GM12873 (cell line): ENCODE results near the gene CTNNBL1.

Experiments
- CTCF ChIP-seq: IDR thresholded peaks from 2 replicates; pipeline ENCODE4 v1.5.1; 2012; ENCODE audit warnings: low read depth, mild to moderate bottlenecking, moderate library complexity, low read length, control low read depth; ENCODE audit not compliant: insufficient read depth; ENCODE audit errors: missing control alignments

CTNNBL1 gene

DNA sequence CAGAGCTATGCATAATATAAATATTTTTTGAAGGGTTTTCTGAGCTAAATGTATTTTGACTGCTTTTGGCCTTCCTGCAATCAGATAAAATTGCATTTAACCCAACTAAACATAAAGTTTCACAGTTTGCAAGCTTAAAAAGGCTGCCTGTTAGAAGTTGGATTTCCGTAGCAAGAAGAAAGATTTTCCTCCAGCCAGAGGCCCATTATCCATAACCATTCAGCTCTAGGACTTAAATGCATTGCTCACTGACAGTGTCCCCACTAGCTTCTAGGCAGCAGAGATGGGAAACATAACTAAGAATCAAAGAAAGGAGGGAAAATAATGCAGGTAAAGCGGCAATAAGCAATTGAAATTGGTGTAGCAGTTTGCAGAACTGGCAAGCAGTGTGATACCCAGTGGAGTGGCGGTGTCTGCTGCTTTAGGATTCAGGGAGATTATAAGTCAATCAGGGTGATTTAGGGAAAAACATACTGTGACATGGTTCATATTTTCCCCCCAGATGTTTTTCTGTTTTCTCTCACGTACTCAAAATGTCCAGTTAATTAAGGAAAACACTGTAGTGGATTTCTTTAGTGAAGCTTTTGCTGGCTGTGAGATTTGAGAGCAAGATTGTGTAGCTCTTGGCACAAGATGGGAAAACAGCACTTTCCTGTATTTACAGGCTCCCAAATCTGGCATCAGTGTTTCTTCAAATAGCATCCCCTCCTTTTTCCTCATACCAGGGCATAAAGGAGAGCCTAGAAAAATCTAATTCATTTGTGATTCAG, 69.1 kb downstream of the CTNNBL1 start:
- TF ChIP-seq CTCF: no peak

GRCh38 chr20:37764333-37764935, 70.6 kb downstream of the CTNNBL1 start:
- TF ChIP-seq CTCF: no peak

GRCh38 chr20:37770908-37771307, 77.1 kb downstream of the CTNNBL1 start:
- no peak for TF ChIP-seq CTCF

DNA sequence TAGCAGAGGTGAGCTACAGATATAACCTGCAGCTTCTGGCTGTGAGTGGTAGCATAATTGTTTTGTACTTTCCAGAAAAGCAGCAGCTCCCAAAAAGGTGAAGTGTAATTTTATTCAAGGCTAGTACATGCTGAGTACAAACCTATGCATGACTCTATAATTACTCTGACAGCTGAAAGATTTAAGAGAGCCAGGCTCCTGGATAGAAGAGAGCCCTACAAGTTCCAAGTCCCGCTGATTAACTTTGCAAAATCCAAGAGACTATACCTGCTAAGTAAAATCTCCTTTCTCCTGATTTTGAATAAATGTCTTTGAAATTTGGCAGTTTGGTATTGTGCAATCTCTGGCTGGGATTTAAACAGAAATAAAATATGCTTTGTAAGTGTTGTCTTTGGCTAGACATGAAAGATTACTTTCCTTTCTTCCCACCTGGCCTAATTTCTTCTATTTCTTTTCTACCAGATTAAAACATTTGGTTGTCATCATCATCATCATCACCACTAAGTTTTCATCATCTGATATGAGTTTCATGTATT, 79.5 kb downstream of the CTNNBL1 start:
- TF ChIP-seq CTCF: no peak

- no peak for TF ChIP-seq CTCF
These were observed 80.3 kb downstream of the CTNNBL1 start for GRCh38 chr20:37774156-37774555.

GRCh38 chr20:37775200-37775599, 81.4 kb downstream of the CTNNBL1 start:
- TF ChIP-seq CTCF: no peak

- TF ChIP-seq CTCF: no peak
These were observed 82.2 kb downstream of the CTNNBL1 start for GRCh38 chr20:37776049-37776448.
